ENCODE measurements around the gene HTRA1.

GRCh38 chr10:122516734-122517133 lies 55.4 kb downstream of the HTRA1 start:
- TF ChIP-seq EZH2 (IDR thresholded peaks at IDR 0.05; ENCODE audit: borderline replicate concordance, low read length), result no peak
- no peak for TF ChIP-seq CTCF (IDR thresholded peaks at IDR 0.05; ENCODE audit: low read length)
